HG02759 (cell line): Measurements from ENCODE around the gene IQGAP1.

Source experiments
- ATAC-seq: cut with Tn5 transposase; IDR thresholded peaks from one replicate; pipeline ENCODE4 v1.9.1; 2021; ENCODE audit warnings: mild to moderate bottlenecking, moderate library complexity; ENCODE audit not compliant: unreplicated experiment

IQGAP1 gene

GRCh38 chr15:90365414-90366055, 22.5 kb upstream of the IQGAP1 start:
- no peak for ATAC-seq

- ATAC-seq: no peak
Observed at GRCh38 chr15:90367576-90367975, 20.5 kb upstream of the IQGAP1 start.

- no peak for ATAC-seq
Observed at GRCh38 chr15:90375071-90375470, 13.0 kb upstream of the IQGAP1 start.

- no peak for ATAC-seq
Observed at GRCh38 chr15:90376789-90377188, 11.3 kb upstream of the IQGAP1 start.

- ATAC-seq: no peak
Observed at GRCh38 chr15:90379263-90379662, 8.8 kb upstream of the IQGAP1 start.

GRCh38 chr15:90381515-90381914, 6.5 kb upstream of the IQGAP1 start:
- no peak for ATAC-seq

GRCh38 chr15:90382320-90382719, 5.7 kb upstream of the IQGAP1 start:
- ATAC-seq: no peak

- ATAC-seq: no peak
Observed at GRCh38 chr15:90386221-90386620, 1.8 kb upstream of the IQGAP1 start.

GRCh38 chr15:90388462-90389380, 679 bp downstream of the IQGAP1 start:
- peak; percentile 54 for ATAC-seq

- no peak for ATAC-seq
Observed at GRCh38 chr15:90389513-90389912, 1.5 kb downstream of the IQGAP1 start.

- no peak for ATAC-seq
Observed at GRCh38 chr15:90393040-90393439, 5.0 kb downstream of the IQGAP1 start.

GRCh38 chr15:90394074-90394473, 6.0 kb downstream of the IQGAP1 start:
- ATAC-seq: no peak

- no peak for ATAC-seq
Observed at GRCh38 chr15:90394748-90395442, 6.9 kb downstream of the IQGAP1 start.

- no peak for ATAC-seq
Observed at GRCh38 chr15:90396321-90396720, 8.3 kb downstream of the IQGAP1 start.

- no peak for ATAC-seq
Observed at GRCh38 chr15:90400005-90400758, 12.1 kb downstream of the IQGAP1 start.

- ATAC-seq: peak; percentile 99
Observed at GRCh38 chr15:90400759-90401314, 12.8 kb downstream of the IQGAP1 start.

GRCh38 chr15:90401495-90401894, 13.5 kb downstream of the IQGAP1 start:
- no peak for ATAC-seq

GRCh38 chr15:90402223-90402622, 14.2 kb downstream of the IQGAP1 start:
- no peak for ATAC-seq

GRCh38 chr15:90402767-90403166, 14.7 kb downstream of the IQGAP1 start:
- ATAC-seq: no peak

- ATAC-seq: no peak
Observed at GRCh38 chr15:90405055-90405607, 17.1 kb downstream of the IQGAP1 start.
